ENCODE measurements around the gene CCDC3. TPM values are rescaled to one million over a fixed set of nuclear protein-coding genes. Genes with fewer than 3 reads are reported as not detected.

CCDC3 gene
- total RNA-seq, 1 donor from 2014 or later = 10.2 TPM

DNA sequence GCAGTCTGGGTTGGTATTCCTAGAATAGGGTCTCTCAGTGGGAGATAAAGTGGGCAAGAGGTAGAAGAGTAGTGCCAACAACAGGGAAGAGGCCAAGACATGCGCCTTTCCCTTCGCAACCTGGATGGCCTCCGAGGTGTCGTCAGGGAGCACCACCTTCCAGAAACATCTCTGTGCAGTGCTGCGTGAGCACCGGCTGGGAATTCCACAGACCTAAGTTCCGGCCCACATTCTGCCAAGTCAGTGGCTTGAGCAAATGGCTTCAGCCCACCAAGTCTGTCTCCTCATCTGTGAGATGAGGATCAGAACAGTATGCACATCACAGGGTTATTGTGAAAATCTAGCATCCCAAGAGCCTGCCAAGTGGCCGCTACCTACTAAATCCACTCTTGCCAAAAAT lies 40.6 kb downstream of the CCDC3 start:
- no peaks in the 10 kb centered on the region for H3K36me3 ChIP-seq
- peak overlapping the region; percentile 37 for H3K27ac ChIP-seq
- H3K27me3 ChIP-seq = no peaks in the 10 kb centered on the region
- TF ChIP-seq CTCF (IDR thresholded peaks at IDR 0.05) = no peak
- peaks cover 4% of the 10 kb centered on the region for H3K4me1 ChIP-seq
- ATAC-seq (peak; percentile 36), DNase-seq (no peak)
- H3K9me3 ChIP-seq = no peaks in the 10 kb centered on the region
- intact Hi-C loops (cut with DNase I) = no loop called here
- H3K4me3 ChIP-seq = no peak overlapping the region

- H3K27ac ChIP-seq = peak overlapping the region; percentile 37
- no peaks in the 10 kb centered on the region for H3K9me3 ChIP-seq
- no peak for TF ChIP-seq CTCF (IDR thresholded peaks at IDR 0.05)
- intact Hi-C loops (cut with DNase I) = no loop called here
- H3K36me3 ChIP-seq = no peaks in the 10 kb centered on the region
- H3K4me1 ChIP-seq = peaks cover 4% of the 10 kb centered on the region
- H3K27me3 ChIP-seq = no peaks in the 10 kb centered on the region
- ATAC-seq (peak; percentile 57), DNase-seq (no peak)
- no peak overlapping the region for H3K4me3 ChIP-seq
These were observed 41.1 kb downstream of the CCDC3 start for GRCh38 chr10:12960334-12960898.

DNA sequence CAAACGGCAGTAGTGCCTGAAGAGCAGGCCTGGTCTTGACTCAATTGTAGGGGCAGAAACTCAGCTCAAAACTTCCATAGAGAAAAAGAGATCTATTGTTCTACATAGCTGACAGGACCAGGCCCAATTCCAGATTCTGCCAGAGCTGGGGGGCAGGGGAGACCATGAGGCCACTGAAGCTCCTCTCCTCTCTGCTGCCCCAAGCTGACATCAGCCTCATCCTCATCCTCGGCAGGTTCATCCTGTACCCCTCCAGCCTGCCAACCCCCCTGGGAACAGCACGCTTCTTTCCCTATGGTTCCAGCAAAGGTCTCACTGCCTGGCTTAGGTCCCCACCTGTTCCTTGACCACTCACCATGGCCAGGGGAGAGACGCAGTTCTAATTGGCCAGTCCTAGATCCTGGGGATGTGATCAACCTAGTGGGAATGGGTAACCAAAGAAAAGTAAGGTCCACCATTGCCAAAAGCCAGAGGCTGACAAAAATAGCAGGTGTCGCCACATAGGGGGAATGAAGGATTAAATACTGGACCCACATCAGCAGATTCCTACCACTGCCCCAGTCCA lies 42.9 kb downstream of the CCDC3 start:
- Histone ChIP-seq H3K9me3 (no peaks in the 10 kb centered on the region), H3K27ac (no peak overlapping the region), H3K27me3 (no peaks in the 10 kb centered on the region), H3K36me3 (no peaks in the 10 kb centered on the region), H3K4me3 (no peak overlapping the region), H3K4me1 (peaks cover 4% of the 10 kb centered on the region)
- intact Hi-C loops (cut with DNase I) = no loop called here
- ATAC-seq (no peak), DNase-seq (no peak)
- no peak for TF ChIP-seq CTCF (IDR thresholded peaks at IDR 0.05)

GRCh38 chr10:12957081-12957480 lies 44.4 kb downstream of the CCDC3 start:
- no peak for ATAC-seq
- TF ChIP-seq CTCF (IDR thresholded peaks at IDR 0.05) = no peak
- no peaks in the 10 kb centered on the region for H3K36me3 ChIP-seq
- peaks cover 4% of the 10 kb centered on the region for H3K4me1 ChIP-seq
- H3K4me3 ChIP-seq = no peak overlapping the region
- intact Hi-C loops (cut with DNase I) = no loop called here
- no peak for DNase-seq
- H3K9me3 ChIP-seq = no peaks in the 10 kb centered on the region
- no peaks in the 10 kb centered on the region for H3K27me3 ChIP-seq
- H3K27ac ChIP-seq = no peak overlapping the region

- Histone ChIP-seq H3K4me3 (no peak overlapping the region), H3K27ac (no peak overlapping the region), H3K36me3 (no peaks in the 10 kb centered on the region), H3K27me3 (no peaks in the 10 kb centered on the region), H3K9me3 (no peaks in the 10 kb centered on the region), H3K4me1 (no peaks in the 10 kb centered on the region)
- ATAC-seq = no peak
- intact Hi-C loops (cut with DNase I) = no loop called here
- TF ChIP-seq CTCF (IDR thresholded peaks at IDR 0.05) = no peak
- no peak for DNase-seq
These were observed 46.6 kb downstream of the CCDC3 start for GRCh38 chr10:12954866-12955265.

All from upper lobe of right lung (tissue), 1 donor.